Fibroblast of the aortic adventitia (primary cell): Measurements from ENCODE around the gene FAM53C. TPM values are rescaled to one million over a fixed set of nuclear protein-coding genes. Genes with fewer than 3 reads are reported as not detected.

Experiments
- DNase-seq: peaks from one replicate; pipeline ENCODE4 v3.0.0-alpha.2; 2010; ENCODE audit warnings: low read depth
- H3K4me3 ChIP-seq: 2 replicates; pipeline ENCODE4 v1.5.1; 2011; ENCODE audit warnings: low read depth, mild to moderate bottlenecking, control low read depth, low read length, moderate library complexity
- total RNA-seq: library from RNA; depleted of rRNA; stranded (reverse); fragments of >200 nt; gene quantifications from 2 replicates; pipeline ENCODE4 v1.2.3, GENCODE V29; 2012; ENCODE audit warnings: low replicate concordance
- TF ChIP-seq, protein P1 (sequence below): IDR thresholded peaks from 2 replicates; pipeline ENCODE4 v1.5.1; 2011; ENCODE audit warnings: mild to moderate bottlenecking, low read length, control low read depth, inconsistent platforms; ENCODE audit not compliant: insufficient read depth

Gene FAM53C
- total RNA-seq, 1 donor = 25.6 TPM

DNA sequence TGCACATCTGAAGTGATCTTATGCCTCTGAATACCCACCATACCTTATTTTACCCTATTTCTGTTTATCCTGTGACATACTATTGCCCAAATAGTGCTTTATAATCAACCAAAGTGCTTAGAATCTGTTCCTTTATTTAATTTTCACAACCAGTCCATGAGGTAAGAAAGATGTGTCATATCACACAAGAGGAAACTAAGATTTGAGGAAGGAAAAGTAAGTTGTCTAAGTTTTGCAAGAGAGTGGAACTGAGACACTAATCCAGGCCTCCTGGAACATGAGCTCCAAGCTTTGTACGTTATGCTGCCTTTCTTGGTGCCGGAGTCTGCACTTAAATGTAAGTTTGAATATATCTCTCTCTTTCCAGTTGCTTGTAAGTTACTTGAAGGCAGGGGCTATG lies 31.6 kb downstream of the FAM53C start:
- TF ChIP-seq, protein P1, sequence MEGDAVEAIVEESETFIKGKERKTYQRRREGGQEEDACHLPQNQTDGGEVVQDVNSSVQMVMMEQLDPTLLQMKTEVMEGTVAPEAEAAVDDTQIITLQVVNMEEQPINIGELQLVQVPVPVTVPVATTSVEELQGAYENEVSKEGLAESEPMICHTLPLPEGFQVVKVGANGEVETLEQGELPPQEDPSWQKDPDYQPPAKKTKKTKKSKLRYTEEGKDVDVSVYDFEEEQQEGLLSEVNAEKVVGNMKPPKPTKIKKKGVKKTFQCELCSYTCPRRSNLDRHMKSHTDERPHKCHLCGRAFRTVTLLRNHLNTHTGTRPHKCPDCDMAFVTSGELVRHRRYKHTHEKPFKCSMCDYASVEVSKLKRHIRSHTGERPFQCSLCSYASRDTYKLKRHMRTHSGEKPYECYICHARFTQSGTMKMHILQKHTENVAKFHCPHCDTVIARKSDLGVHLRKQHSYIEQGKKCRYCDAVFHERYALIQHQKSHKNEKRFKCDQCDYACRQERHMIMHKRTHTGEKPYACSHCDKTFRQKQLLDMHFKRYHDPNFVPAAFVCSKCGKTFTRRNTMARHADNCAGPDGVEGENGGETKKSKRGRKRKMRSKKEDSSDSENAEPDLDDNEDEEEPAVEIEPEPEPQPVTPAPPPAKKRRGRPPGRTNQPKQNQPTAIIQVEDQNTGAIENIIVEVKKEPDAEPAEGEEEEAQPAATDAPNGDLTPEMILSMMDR = no peak
- no peak overlapping the region for H3K4me3 ChIP-seq
- DNase-seq = no peak

DNA sequence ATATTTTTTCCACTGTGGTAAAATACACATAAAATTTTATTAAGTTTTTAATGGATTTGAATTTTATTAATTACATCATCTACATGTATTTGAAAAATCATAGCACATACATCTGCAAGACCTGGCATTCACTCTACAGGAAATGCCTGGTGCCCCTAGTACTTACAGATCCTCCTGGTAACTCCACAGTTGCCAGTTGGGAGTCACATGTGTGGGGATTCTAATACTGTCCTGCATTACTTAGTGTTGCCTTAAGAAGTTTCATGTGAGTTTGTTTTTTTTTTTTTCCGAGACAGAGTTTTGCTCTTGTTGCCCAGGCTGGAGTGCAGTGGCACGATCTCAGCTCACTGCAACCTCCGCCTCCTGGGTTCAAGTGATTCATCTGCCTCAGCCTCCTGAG lies 32.5 kb downstream of the FAM53C start:
- H3K4me3 ChIP-seq = no peak overlapping the region
- TF ChIP-seq, protein P1 = no peak
- peak; percentile 40 for DNase-seq

DNA sequence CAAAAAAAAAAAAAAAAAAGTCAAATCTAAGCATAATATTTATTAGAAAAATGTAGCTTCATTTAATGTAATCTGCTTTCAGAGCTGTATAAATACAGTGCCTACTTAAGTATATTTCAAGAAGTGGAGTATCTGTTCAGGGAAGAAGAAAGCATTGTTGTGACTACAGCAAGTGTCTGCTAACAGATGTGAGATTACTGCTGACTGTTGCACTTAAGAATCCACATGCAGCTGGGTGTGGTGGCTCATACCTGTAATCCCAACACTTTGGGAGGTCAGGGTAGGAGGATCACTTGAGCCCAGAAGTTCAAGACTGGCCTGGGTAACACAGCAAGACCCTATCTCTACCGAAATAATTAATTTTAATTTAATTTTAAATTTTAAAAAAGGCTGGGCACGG lies 33.4 kb downstream of the FAM53C start:
- no peak for DNase-seq
- H3K4me3 ChIP-seq = no peak overlapping the region
- TF ChIP-seq, protein P1 = no peak

DNA sequence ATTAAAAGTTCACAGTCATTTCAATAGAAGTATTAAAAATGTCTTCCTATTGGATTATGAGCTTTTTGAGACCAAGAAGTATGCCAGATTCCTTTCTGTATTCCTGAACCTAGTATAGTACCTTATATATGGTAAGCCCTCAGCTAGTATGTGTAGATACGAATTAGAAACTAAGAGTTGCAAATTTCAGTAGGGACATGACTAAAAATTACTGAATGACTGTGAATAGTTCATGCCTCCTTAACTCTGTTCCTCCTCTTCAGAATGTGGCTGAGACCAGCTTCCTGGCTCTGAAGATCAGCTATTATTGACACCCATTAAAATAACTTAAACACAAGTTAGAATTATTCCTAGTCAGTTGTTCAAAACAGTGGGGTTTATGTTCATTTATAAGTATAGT lies 34.2 kb downstream of the FAM53C start:
- TF ChIP-seq, protein P1 = no peak
- no peak for DNase-seq
- H3K4me3 ChIP-seq = no peak overlapping the region

DNA sequence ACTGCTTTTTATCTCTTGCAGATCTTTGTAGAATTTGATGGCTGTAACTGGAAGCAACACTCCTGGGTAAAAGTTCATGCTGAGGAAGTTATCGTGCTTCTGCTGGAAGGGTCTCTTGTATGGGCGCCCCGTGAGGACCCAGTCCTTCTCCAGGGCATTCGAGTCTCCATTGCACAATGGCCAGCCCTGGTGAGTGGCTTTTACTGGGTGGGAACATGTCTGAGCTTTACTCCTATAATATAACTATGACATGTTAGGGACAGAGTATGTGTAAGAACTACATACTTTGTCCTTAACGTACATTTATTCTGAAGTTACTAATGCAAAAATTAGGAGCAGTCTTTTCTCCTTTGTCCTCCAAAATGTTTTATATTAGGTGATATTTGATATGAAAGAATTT lies 34.6 kb downstream of the FAM53C start:
- no peak for DNase-seq
- H3K4me3 ChIP-seq = no peak overlapping the region
- TF ChIP-seq, protein P1 = no peak

DNA sequence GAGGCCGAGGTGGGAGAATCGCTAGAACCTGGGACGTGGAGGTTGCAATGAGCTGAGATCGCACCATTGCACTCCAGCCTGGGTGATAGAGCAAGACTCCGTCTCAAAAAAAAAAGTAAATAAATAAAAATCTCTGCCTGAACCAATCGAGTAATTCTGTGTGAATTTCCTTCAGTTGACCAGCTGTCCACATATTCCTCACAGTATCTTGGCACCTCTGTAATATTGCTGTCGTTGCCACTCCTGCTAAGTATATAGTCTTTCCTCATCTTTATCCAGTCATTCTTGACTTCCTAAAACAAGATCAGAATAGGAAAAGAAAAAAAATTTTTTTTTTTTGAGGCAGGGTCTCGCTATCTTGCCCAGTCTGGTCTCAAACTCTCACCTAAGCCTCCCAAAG lies 44.3 kb downstream of the FAM53C start:
- TF ChIP-seq, protein P1 = no peak
- no peak overlapping the region for H3K4me3 ChIP-seq
- no peak for DNase-seq

DNA sequence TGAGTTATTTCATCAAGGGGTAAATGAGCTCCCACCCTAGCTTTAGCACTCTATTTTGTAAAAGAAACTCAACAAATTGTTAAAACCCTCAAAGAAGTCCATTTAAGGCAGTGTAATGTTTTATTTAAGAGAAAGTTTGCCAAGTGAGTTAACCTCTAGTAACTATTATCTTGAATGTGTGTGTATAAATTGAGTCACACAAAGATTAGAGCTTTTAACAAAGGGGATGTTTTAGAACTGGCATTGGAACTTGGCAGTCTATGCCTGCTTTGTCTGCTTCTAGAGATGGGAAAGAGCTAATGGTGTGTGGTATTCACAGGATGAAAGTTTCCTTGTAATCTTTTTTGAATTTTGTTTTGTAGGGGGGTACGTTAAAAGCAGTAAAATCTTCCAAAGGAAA lies 47.6 kb downstream of the FAM53C start:
- H3K4me3 ChIP-seq = no peak overlapping the region
- DNase-seq = peak; percentile 83
- TF ChIP-seq, protein P1 = no peak
